Epidermal melanocyte (primary cell): Measurements from ENCODE around the gene ANXA2.

Source experiments
- DNase-seq: peaks from one replicate; pipeline ENCODE4 v3.0.0; 2011; ENCODE audit warnings: low spot score; ENCODE audit not compliant: insufficient read length

Gene ANXA2

GRCh38 chr15:60389261-60390077, 8.3 kb downstream of the ANXA2 start:
- no peak for DNase-seq

- no peak for DNase-seq
Observed at GRCh38 chr15:60387321-60387720, 10.5 kb downstream of the ANXA2 start.

- DNase-seq, result no peak
Observed at GRCh38 chr15:60386615-60387014, 11.2 kb downstream of the ANXA2 start.

GRCh38 chr15:60385620-60386552, 11.9 kb downstream of the ANXA2 start:
- no peak for DNase-seq

GRCh38 chr15:60384526-60385126, 13.2 kb downstream of the ANXA2 start:
- no peak for DNase-seq

GRCh38 chr15:60384053-60384452, 13.7 kb downstream of the ANXA2 start:
- no peak for DNase-seq

- no peak for DNase-seq
Observed at GRCh38 chr15:60382773-60383674, 14.8 kb downstream of the ANXA2 start.

- DNase-seq, result no peak
Observed at GRCh38 chr15:60381148-60381788, 16.5 kb downstream of the ANXA2 start.

- DNase-seq, result peak; percentile 73
Observed at GRCh38 chr15:60379525-60380274, 18.1 kb downstream of the ANXA2 start.

- DNase-seq, result no peak
Observed at GRCh38 chr15:60379185-60379524, 18.6 kb downstream of the ANXA2 start.

GRCh38 chr15:60376677-60377095, 21.1 kb downstream of the ANXA2 start:
- DNase-seq, result no peak

- DNase-seq, result no peak
Observed at GRCh38 chr15:60375306-60375705, 22.5 kb downstream of the ANXA2 start.

GRCh38 chr15:60374628-60375081, 23.1 kb downstream of the ANXA2 start:
- no peak for DNase-seq

GRCh38 chr15:60374209-60374608, 23.6 kb downstream of the ANXA2 start:
- DNase-seq, result no peak

- DNase-seq, result no peak
Observed at GRCh38 chr15:60373745-60374144, 24.0 kb downstream of the ANXA2 start.

- DNase-seq, result no peak
Observed at GRCh38 chr15:60373327-60373726, 24.5 kb downstream of the ANXA2 start.

- DNase-seq, result no peak
Observed at GRCh38 chr15:60372756-60373155, 25.0 kb downstream of the ANXA2 start.

- DNase-seq, result no peak
Observed at GRCh38 chr15:60372227-60372626, 25.6 kb downstream of the ANXA2 start.

- peak; percentile 98 for DNase-seq
Observed at GRCh38 chr15:60371175-60372051, 26.4 kb downstream of the ANXA2 start.
